Chondrocyte (in vitro differentiated cells): ENCODE results near the gene DNAJA2. TPM values are rescaled to one million over a fixed set of nuclear protein-coding genes. Genes with fewer than 3 reads are reported as not detected.

Experiments used
- DNase-seq: peaks from one replicate; pipeline ENCODE4 v3.0.0; 2021; ENCODE audit warnings: mixed read lengths, low spot score
- H3K27ac Mint-ChIP-seq: one replicate; pipeline ENCODE4 v1.8.0; 2021; ENCODE audit warnings: mild to moderate bottlenecking, moderate library complexity, mixed read lengths; ENCODE audit not compliant: unreplicated experiment
- H3K27me3 Mint-ChIP-seq: 2 replicates; pipeline ENCODE4 v1.8.0; 2021; ENCODE audit warnings: low read depth, mixed read lengths
- H3K36me3 Mint-ChIP-seq: 2 replicates; pipeline ENCODE4 v1.8.0; 2021; ENCODE audit warnings: low read depth, mixed read lengths
- H3K4me1 Mint-ChIP-seq: 2 replicates; pipeline ENCODE4 v1.8.0; 2021; ENCODE audit warnings: low read depth, mild to moderate bottlenecking, mixed read lengths
- H3K4me3 Mint-ChIP-seq: one replicate; pipeline ENCODE4 v1.8.0; 2021; ENCODE audit warnings: mild to moderate bottlenecking, moderate library complexity, mixed read lengths; ENCODE audit not compliant: unreplicated experiment
- H3K9me3 Mint-ChIP-seq: 2 replicates; pipeline ENCODE4 v1.8.0; 2021; ENCODE audit warnings: low read depth, mixed read lengths
- CTCF ChIP-seq: fragments of 200-600 bp; sonication (generic); IDR thresholded peaks from 2 replicates; pipeline ENCODE4 v1.5.0; 2021; ENCODE audit warnings: antibody characterized with exemption, mild to moderate bottlenecking, moderate library complexity
- total RNA-seq: library from RNA; stranded (reverse); gene quantifications from 3 replicates; pipeline ENCODE4 v1.2.1, GENCODE V29; 2021

Gene DNAJA2
- total RNA-seq, 1 donor from 2014 or later = 44.6 TPM

DNA sequence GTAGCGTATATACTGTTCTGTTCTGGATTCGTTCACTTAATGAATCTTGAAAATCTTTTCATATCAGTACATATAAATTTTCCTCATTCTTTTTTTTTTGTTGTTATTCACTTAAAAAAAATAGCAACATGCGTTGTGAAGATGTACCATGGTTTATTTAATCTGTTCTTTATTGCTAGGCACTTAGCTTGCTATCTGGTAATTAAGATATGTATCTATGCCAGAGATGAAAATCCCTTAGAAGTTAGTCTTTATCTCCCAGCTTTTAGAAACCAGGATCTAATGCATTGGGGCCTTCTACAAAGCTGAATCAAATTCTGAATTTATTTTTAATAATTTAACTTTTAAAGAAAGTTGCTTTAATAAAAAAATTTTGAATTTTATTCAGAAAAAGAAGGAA, 13.0 kb upstream of the DNAJA2 start:
- TF ChIP-seq CTCF = no peak
- Mint-ChIP-seq H3K9me3 (no peaks in the 10 kb centered on the region), H3K4me3 (no peak overlapping the region), H3K27ac (no peak overlapping the region), H3K4me1 (peaks cover 8% of the 10 kb centered on the region), H3K36me3 (no peaks in the 10 kb centered on the region), H3K27me3 (peaks cover 4% of the 10 kb centered on the region)
- DNase-seq = no peak

GRCh38 chr16:46982335-46982734, 8.9 kb upstream of the DNAJA2 start:
- no peak overlapping the region for H3K4me3 Mint-ChIP-seq
- H3K4me1 Mint-ChIP-seq = peaks cover 6% of the 10 kb centered on the region
- no peak for DNase-seq
- no peak overlapping the region for H3K27ac Mint-ChIP-seq
- H3K9me3 Mint-ChIP-seq = no peaks in the 10 kb centered on the region
- H3K36me3 Mint-ChIP-seq = no peaks in the 10 kb centered on the region
- no peaks in the 10 kb centered on the region for H3K27me3 Mint-ChIP-seq
- no peak for TF ChIP-seq CTCF

DNA sequence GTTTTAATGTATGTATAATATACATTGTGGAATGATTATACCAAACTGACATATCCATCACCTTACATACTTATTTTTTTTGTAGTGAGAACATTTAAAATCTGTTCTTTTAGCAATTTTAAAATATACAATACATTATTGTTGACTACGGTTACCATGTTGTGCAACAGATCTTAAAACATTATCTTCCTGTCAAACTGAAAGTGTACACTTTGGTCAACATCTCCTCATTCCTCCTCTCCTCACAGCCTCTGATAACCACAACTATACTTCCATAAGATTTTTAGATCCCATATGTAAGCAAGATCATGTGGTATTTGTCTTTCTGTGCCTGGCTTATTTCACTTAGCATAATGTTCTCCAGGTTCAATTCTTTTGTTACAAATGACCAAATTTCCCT, 7.5 kb upstream of the DNAJA2 start:
- no peak for DNase-seq
- TF ChIP-seq CTCF = no peak
- Mint-ChIP-seq H3K36me3 (no peaks in the 10 kb centered on the region), H3K4me1 (no peaks in the 10 kb centered on the region), H3K9me3 (no peaks in the 10 kb centered on the region), H3K27ac (no peak overlapping the region), H3K4me3 (no peak overlapping the region), H3K27me3 (no peaks in the 10 kb centered on the region)

GRCh38 chr16:46976550-46976949, 3.1 kb upstream of the DNAJA2 start:
- Mint-ChIP-seq H3K9me3 (no peaks in the 10 kb centered on the region), H3K4me3 (no peak overlapping the region), H3K27ac (no peak overlapping the region), H3K4me1 (peaks cover 23% of the 10 kb centered on the region), H3K27me3 (no peaks in the 10 kb centered on the region), H3K36me3 (peaks cover 1% of the 10 kb centered on the region)
- DNase-seq = no peak
- TF ChIP-seq CTCF = no peak

DNA sequence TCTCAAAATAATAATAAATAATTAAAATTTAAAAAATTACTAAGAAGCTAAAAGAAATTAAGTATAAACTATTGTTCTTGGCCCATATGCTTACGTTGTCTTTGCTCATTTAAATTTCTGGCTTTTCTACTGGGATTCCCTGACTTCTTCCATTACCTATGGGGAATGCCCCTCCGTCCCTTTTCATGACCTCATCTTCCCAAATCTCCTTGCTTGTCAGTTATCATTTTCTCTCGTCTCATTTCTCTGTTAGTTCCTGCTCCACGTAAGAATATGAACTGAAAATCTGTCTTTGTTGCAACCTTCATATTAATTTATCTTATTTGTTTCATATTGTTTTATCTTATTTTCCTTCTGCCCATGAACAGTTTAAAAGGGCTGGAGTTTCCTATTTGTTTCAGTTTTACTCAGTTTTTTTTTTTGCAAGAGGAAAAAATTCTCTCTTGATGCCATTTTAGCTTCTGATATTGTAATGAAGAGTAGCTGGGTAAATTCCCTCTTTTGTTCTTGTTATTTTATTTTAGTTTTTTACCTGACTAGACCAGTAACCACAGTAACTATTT, 2.5 kb upstream of the DNAJA2 start:
- Mint-ChIP-seq H3K4me1 (peaks cover 27% of the 10 kb centered on the region), H3K4me3 (no peak overlapping the region), H3K27ac (no peak overlapping the region), H3K27me3 (no peaks in the 10 kb centered on the region), H3K36me3 (peaks cover 5% of the 10 kb centered on the region), H3K9me3 (no peaks in the 10 kb centered on the region)
- no peak for DNase-seq
- TF ChIP-seq CTCF = no peak
